GM18868 (cell line): ENCODE data around the gene CHI3L2.

Experiments
- ATAC-seq: cut with Tn5 transposase; IDR thresholded peaks from one replicate; pipeline ENCODE4 v1.9.1; 2021; ENCODE audit warnings: mild to moderate bottlenecking, moderate library complexity; ENCODE audit not compliant: unreplicated experiment

Gene CHI3L2, protein sequence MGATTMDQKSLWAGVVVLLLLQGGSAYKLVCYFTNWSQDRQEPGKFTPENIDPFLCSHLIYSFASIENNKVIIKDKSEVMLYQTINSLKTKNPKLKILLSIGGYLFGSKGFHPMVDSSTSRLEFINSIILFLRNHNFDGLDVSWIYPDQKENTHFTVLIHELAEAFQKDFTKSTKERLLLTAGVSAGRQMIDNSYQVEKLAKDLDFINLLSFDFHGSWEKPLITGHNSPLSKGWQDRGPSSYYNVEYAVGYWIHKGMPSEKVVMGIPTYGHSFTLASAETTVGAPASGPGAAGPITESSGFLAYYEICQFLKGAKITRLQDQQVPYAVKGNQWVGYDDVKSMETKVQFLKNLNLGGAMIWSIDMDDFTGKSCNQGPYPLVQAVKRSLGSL

DNA sequence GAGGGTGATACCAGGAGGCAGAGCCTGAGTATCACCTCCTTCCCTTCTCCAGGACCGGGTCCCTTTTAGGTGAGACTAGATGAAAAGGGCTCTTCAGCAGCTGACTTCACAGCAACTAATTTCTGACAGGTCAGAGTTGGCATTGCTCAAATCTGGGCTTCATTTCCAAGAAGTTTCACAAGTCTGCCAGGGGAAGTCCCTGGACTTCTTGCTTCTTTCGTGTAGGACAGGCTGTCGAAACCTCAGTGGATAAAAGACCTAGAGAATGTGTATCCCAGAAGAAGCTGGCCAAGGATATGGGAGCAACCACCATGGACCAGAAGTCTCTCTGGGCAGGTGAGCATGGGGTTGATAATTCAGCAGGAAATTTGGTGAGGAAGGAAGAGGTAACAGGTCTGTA, at the start of gene CHI3L2:
CHI3L2 (plus strand) TSS at position 280 of the 400 bp plus-strand sequence; CDS start at position 297, 17 bp downstream.
- no peak for ATAC-seq

GRCh38 chr1:111179968-111180533, 47.5 kb upstream of the CHI3L2 start:
- ATAC-seq, result no peak

GRCh38 chr1:111182052-111182451, 45.5 kb upstream of the CHI3L2 start:
- no peak for ATAC-seq

DNA sequence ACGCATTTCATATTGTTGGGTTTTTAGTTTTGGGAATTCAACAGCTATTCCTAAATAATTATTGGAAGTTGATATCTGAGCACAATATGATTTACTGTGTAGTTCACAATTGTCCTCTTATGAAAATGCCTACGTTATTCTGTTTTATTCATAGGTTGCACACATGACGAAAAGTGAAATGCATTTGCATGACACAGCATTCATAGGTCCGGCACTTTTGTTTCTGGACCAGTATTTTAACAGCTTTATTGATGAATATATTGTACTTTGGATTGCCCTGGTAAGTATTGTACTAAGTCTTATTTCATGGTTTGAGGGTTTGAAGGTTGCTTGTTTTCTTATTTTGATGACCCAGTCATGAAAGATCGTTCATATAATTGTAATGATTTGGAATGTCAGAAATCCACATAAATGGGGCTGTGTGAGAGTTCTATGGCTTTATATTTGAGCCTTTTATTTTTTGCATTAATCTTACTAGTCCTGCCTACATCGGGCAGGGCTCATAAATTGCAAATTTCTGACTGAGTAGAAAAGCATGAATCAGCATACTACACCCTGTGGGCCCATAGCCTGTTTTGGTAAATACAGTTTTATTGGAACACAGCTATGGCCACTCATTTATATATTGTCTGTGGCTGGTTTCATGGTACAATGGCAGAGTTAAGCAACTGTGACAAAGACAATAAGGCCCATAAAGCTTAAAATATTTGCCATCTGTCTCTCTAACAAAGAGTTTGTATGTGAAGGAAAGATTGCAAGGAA, 44.0 kb upstream of the CHI3L2 start:
- ATAC-seq, result no peak

- no peak for ATAC-seq
Observed at GRCh38 chr1:111184663-111185062, 42.9 kb upstream of the CHI3L2 start.

GRCh38 chr1:111190931-111191451, 36.5 kb upstream of the CHI3L2 start:
- ATAC-seq, result no peak

GRCh38 chr1:111191496-111191895, 36.0 kb upstream of the CHI3L2 start:
- ATAC-seq, result no peak

- ATAC-seq, result no peak
Observed at GRCh38 chr1:111192074-111192473, 35.4 kb upstream of the CHI3L2 start.

DNA sequence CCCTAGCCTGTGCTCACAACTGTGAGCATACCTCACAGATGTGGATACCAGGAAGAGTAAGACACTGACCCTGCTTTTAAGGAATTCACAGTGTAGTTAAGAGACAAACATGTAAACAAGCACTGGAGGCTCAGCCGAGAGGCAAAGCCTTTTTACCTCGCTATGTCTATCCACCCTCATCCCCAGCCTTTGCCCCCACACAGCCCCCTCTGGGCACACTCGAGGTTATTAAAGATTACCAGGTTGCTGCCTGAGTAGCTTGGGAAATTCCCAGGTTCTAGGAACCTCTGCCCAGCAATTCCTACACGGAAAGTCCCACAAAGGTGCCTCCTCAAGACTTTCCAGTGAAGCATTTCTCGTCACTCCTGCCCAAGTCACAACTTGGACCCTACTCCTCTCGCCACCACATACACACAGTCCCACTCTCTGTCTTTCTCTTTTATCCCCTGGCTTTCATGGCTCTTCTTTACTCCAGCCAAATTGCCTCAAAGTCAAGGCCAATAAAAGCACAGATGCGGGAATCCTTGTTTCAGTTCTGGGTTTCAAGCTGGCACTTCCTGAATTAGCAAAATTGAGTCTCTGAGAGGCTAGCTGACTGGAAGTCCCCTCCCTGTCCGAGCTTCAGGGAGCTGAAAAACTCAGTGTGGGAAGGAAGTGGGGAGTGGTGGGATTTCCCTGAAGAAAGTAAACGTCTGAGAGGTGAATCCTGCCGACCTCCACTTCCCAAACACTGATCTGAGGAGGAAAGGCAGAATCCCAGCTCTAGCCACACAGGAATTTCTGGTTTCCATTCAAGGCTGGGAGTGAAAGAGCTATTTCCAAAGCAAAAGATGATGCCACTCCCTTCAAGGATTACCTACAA, 34.6 kb upstream of the CHI3L2 start:
- peak; percentile 50 for ATAC-seq

DNA sequence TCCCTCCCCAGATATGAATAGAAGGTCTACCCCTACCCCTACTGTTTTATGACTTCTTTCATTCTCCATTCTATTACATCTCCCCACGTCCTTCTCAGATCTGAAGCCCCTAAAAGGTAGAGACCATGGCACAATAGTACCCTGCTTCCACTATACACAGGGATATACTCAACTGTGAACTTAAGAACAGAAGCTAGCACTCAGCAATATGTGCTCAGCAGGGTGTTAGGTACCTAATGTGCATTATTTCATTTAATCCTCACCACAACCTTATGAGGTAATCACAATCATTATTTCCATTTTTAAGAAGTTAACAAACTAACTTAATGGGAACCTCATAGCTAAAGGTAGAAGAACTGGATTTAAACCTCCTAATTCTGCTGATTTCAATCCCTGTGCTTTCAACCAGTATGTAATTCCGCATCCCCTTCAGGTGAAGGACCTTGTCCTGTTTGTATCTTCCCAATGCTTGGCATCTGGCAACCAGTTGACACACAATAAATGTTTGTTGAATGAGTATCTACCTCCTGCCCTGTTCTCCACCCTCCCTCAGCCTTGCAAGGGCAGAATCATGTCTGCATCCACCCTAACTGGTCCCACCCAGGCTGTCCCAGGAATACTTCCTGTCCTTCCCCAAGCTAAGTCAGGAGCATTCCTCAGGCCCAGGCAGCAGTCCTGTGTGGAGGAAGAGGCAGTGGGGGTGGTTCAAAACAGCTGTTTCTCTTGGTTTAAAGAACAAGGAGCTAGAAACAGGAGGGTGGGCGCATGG, 33.6 kb upstream of the CHI3L2 start:
- ATAC-seq, result no peak

- ATAC-seq, result no peak
Observed at GRCh38 chr1:111195002-111195684, 32.4 kb upstream of the CHI3L2 start.

DNA sequence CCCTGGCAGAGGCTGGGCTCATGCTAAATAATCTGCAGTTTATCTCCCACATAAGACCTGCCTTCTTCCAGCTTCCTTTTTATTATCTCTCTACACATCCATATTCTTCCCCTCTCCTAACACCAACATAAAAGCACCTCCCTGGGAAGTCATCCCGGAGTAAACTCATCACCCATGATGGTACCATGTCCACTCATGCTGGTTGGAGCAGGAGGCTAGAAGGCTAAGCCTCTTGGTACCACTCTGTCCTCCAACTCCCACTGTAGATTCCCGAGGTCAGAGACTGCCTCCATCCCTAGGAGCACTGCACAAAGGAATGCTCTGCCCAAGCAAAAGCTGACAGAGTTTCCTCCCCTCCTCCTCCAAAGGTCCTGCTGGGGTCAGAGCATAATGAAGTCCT, 31.3 kb upstream of the CHI3L2 start:
- no peak for ATAC-seq

DNA sequence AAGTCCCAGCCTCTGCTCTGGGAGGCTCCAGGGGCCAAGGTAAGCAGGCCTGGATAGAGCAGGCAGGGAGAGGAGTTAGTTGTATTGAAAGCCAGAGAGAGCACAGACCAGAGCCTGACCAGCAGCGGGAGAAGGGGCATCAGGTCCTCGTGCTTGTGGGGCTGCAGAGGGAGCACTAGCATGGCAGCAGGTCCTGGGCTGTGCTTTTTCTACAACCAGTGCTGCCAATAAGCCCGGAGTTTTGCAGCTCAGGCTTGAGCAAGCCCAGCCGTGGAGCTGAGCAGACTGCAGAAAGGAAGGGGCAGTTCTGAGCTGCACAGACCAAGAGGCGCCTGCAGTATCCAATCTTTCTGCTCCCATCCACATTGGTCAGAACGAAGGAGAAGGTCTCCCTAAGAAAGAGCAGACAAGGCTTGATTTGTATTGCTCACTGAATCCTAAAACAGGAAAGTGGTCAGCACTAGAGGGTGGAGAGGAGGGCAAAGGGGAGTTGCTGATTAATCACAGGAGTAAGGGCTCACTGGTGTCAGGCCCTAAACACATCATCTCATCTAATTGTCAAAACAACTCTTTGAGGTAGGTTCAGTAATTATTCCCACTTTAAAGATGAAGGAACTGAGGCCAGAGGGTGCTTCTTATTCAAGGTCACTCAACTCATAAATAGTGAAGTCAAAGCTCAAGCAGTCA, 29.8 kb upstream of the CHI3L2 start:
- no peak for ATAC-seq

- ATAC-seq, result no peak
Observed at GRCh38 chr1:111198836-111199235, 28.7 kb upstream of the CHI3L2 start.

DNA sequence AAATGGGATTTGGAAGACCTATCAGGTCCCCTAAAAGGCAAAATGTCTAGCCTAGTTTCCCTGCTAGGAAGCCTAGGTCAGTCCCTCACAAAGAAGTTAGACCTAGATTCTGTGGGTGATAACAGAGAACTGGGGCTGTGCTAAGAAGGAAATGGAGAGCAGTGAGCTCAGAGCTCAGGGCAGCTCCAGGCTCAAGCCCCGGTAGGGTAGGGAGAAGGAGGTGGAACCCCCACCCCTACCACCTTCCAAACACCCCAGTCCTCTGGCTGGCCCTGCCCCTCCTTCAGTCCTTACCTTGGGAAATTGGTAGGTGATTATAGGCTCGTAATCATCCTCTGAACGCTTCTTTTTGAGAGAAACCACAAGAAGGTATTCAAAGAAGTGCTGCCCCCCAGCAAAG, 28.2 kb upstream of the CHI3L2 start:
- no peak for ATAC-seq

DNA sequence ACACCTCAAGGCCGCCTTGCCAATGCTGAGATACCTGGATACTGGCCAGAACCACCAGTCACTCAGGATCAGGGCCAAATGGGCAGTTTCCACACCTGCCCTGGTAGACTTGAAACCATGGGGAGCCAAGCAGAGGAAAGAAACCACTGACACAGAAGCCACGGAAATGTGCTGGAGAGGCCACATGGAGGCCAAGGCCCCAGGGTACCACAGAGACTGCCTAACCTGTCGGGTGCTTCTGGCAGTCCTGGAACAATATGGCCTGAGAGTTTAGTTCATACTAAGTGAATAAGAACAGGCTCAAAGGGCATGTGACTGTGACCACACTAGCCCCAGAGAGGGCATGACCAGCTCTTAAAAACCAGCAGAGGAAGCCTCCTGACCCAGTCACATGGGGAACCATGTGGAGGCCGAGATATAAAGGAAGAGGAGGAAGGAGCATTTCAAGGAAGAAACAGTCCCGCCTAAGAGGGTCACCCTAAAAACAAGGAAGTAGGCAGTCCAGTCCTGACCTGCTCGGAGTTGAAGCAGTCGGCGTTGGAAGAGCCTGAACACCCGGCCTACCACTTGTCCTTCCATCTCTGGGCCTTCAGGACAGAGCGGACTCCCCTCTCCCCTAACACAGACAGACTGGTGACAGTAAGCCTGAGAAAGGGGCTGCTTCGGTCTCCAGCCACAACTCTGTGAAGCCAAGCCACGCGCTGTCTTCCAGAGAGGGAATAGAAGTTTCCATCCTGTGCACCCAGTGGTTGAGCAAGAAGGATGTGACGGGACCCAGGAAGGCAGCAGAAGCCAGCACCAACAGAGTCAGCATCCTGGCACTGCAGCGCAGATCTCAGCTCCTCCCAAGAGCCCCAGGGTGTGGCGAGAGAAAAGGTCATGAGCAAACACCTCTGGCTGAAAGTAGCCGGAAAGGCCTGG, 27.4 kb upstream of the CHI3L2 start, which contains the start of gene DENND2D:
DENND2D (minus strand) TSS at position 766 of the 921 bp plus-strand sequence; CDS start at position 579, 187 bp downstream.
- no peak for ATAC-seq

DNA sequence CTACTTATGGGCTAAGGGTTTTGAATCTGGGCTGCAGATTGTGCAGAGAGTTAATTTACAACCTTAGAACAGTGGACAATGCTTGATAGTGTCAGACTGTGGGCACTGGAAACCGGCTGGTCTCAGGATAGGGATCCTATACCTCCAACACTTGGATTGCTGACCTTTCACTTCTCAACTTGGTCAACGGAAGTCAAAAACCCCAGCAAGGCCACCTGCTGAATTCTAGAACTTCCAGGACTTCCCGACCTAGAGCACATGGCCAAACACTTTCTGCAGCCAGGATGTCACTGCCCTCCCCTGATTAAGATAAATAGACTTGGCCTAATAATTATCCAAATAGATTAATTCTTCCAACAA, 26.7 kb upstream of the CHI3L2 start:
- ATAC-seq, result no peak
